Measurements from ENCODE around the gene RUVBL2. TPM values are rescaled to one million over a fixed set of nuclear protein-coding genes. Genes with fewer than 3 reads are reported as not detected.
"Not testable (repeated sequence)": the region's sequence is repeated elsewhere in the genome, so short reads cannot be mapped to it uniquely, and the experiment has no call there.

The RUVBL2 gene
- total RNA-seq, 1 experiment from 2014 or later, result 270 TPM

GRCh38 chr19:49031642-49032301 is 38.1 kb downstream of the RUVBL2 start, which contains the start of gene CGB2:
TSS of gene CGB2 (plus strand) at chr19:49031890. CDS start at chr19:49032096, 206 bp downstream.
- H3K9me2 ChIP-seq (ENCODE audit: insufficient read depth); H3K9ac ChIP-seq (ENCODE audit: low read length); H4K20me1 ChIP-seq (ENCODE audit: insufficient read depth); BruUV-seq (replicated peaks); RAD21 ChIA-PET (ENCODE audit: low non-redundant PET in 1 of 2, low total read pairs in 2 of 2, uncharacterized antibody in 2 of 2, unreplicated experiment in 2 of 2); POLR2A ChIA-PET; H2AFZ ChIP-seq (ENCODE audit: low read depth, low read length, poor library complexity, severe bottlenecking); H3K27me3 ChIP-seq (ENCODE audit: insufficient read depth, low read length); H3K4me1 ChIP-seq (ENCODE audit: control insufficient read depth in 1 of 2, insufficient read depth in 2 of 2, low read length in 2 of 2); H3K9me3 ChIP-seq (ENCODE audit: control insufficient read depth in 1 of 2, insufficient read depth in 1 of 2, low read depth in 1 of 2, low read length in 2 of 2); H3K27ac ChIP-seq (ENCODE audit: low read depth, low read length); H3K79me2 ChIP-seq (ENCODE audit: insufficient read depth, low read length); H3K36me3 ChIP-seq (ENCODE audit: control insufficient read depth in 1 of 2, insufficient read depth in 2 of 2, low read length in 2 of 2); intact Hi-C loops (cut with micrococcal nuclease): not testable (repeated sequence)
- ATAC-seq, result peak; percentile 94
- TF ChIP-seq RAD21 (IDR thresholded peaks at IDR 0.05; ENCODE audit: low read depth) (peak; percentile 28; the same call in 1 of the 2 replicates), YY1 (IDR thresholded peaks at IDR 0.05; ENCODE audit: extremely low read depth, insufficient replicate concordance, low read depth, low read length) (peak; percentile 34), TCF7L2 (IDR thresholded peaks at IDR 0.05; ENCODE audit: borderline replicate concordance, extremely low read depth, insufficient read depth, insufficient read length) (peak; percentile 58)
- TF ChIP-seq, protein P1, sequence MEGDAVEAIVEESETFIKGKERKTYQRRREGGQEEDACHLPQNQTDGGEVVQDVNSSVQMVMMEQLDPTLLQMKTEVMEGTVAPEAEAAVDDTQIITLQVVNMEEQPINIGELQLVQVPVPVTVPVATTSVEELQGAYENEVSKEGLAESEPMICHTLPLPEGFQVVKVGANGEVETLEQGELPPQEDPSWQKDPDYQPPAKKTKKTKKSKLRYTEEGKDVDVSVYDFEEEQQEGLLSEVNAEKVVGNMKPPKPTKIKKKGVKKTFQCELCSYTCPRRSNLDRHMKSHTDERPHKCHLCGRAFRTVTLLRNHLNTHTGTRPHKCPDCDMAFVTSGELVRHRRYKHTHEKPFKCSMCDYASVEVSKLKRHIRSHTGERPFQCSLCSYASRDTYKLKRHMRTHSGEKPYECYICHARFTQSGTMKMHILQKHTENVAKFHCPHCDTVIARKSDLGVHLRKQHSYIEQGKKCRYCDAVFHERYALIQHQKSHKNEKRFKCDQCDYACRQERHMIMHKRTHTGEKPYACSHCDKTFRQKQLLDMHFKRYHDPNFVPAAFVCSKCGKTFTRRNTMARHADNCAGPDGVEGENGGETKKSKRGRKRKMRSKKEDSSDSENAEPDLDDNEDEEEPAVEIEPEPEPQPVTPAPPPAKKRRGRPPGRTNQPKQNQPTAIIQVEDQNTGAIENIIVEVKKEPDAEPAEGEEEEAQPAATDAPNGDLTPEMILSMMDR (IDR thresholded peaks at IDR 0.05 in 2 of 3, conservative IDR thresholded peaks at IDR 0.05 in 1 of 3; ENCODE audit: borderline replicate concordance in 1 of 3, insufficient read depth in 1 of 3, low read depth in 2 of 3, low read length in 2 of 3), result peak; percentile 28 to 71 (median 69); a peak in 5 of 6 replicates
- TF ChIP-seq, protein P2, sequence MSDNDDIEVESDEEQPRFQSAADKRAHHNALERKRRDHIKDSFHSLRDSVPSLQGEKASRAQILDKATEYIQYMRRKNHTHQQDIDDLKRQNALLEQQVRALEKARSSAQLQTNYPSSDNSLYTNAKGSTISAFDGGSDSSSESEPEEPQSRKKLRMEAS (IDR thresholded peaks at IDR 0.05), result peak; percentile 51; the same call in 1 of the 2 replicates
- CTCF ChIA-PET, result interaction anchor here (0.6 to 1.5 kb wide), 5 partner anchors 12 to 54 kb away, joined by 3 to 8 read pairs (median 3); partner anchors contain the start of genes CGB7, GYS1 and RUVBL2
- peak; percentile 86 for DNase-seq (ENCODE audit: low read depth, low spot score)
- Histone ChIP-seq H3K4me2 (ENCODE audit: low read length) (peak within 1 kb of the TSS; percentile 51), H3K4me3 (replicated peaks in 1 of 2; ENCODE audit: low read depth in 1 of 2, low read length in 2 of 2) (peak within 1 kb of the TSS; percentile 31 to 44)
